ENCODE measurements around the gene CABP1.

Gene CABP1

DNA sequence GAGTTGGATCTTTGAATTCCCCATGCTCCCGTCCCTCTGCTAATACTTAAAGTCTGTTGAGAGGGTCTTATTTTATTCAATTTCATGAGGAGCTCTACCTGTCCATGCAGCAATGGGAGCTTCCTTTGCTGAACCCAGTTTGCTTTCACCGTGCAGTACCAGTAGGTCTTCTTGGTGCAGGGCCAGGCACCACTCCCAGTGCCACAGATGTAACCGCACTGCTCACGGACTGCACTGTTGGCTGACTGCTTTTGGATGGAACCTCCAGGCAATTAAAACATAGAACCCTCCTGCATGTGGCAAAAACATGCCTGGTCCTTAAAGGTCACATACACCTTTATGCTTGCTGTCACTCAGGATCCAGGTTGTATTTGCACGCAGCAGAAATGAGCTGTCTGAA, 9.3 kb upstream of the CABP1 start:
- no peak for DNase-seq (ENCODE audit: low read depth)

- DNase-seq (ENCODE audit: low read depth), result no peak
These were observed 721 bp downstream of the CABP1 start for GRCh38 chr12:120640861-120641833.

GRCh38 chr12:120642121-120642520, 1.7 kb downstream of the CABP1 start:
- no peak for DNase-seq (ENCODE audit: low read depth)

- DNase-seq (ENCODE audit: low read depth), result no peak
These were observed 2.4 kb downstream of the CABP1 start for GRCh38 chr12:120642826-120643225.

DNA sequence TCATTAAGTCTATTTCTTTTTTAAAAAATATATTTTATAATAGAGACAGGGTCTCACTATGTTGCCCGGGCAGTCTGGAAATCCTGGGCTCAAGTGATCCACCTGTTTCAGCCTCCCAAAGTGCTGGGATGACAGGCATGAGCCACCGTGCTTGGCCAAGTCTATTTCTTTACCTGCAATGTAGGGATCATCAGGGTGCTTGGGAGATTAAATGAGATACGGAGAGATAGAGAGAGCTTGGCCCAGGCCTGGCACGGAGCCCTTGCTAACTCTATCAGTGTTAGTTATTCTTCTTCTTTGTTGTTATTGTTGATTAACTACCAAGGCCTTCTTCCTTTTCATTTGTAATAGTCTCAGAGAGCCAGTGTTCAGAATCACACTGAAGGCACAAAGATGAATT, 3.1 kb downstream of the CABP1 start:
- DNase-seq (ENCODE audit: low read depth), result no peak

DNA sequence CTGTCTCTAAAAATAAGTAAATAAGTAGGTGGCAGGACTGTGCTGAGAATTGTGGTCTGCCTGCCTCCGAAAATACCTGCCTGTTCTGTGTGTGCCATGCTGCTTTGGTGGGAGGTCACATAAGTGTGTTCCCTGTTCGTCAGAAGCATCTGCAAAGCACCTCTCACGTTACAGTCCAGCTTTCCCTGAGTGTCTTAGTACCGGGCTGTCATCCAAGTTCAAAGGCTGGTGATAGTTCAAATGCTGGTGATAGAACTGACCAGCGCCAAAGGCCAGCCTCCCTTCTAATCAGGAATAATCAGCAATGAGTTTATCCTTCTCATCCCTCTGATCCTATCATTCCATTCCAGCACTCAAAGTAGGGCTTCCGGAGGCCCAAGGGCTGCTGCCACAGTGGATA, 5.6 kb downstream of the CABP1 start:
- DNase-seq (ENCODE audit: low read depth), result no peak

DNA sequence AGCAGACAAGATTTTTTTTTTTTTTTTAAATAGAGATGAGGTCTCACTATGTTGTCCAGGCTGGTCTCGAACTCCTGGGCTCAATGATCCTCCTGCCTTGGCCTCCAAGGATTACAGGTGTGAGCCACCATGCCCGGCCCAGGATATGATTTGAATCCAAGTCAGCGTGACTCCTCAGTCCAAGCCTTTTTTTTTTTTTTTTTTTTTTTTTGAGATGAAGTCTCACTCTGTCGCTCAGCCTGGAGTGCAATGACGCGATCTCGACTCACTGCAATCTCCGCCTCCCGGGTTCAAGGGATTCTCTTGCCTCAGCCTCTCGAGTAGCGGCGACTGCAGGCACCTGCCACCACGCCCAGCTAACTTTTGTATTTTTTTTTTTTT, 6.9 kb downstream of the CABP1 start:
- no peak for DNase-seq (ENCODE audit: low read depth)

DNA sequence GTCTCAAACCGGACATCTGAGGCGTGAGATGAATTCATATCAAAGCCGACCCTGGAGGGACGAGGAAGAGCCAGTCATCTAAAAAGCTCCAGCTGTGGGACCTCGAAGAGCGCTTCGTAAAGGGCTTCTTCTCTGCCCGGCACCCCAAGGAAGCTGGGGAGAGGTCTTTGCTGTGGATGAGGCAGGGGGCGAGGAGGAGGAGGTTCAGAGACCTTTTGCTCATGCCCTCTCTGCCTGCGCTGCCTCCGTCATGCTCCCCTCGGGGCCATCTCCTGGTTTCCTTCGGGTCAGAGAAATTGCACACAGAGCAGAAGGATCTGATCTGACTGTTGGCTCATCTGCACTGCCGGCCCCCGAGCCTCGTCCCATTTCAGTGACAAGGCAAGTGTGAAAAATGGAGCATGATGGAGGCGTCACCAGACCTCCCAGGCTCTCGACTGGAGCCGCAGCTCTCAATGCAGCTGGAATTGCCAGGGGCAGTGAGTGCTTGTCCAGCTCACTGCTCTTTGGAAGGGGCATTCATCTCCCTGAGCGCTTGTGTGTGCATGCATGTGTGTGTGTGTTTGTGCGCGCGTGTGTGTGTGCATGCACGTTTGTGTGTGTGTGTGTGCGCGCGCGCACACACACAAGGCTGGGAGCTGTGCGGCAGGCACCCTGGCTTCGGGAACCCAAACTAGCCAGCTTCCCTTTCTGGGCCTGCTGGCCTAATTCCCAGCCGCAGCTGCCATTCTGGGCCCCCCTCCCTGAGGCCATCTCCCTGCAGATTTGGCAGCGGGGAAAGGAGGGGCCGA, 9.2 kb downstream of the CABP1 start:
- DNase-seq (ENCODE audit: low read depth), result no peak

DNA sequence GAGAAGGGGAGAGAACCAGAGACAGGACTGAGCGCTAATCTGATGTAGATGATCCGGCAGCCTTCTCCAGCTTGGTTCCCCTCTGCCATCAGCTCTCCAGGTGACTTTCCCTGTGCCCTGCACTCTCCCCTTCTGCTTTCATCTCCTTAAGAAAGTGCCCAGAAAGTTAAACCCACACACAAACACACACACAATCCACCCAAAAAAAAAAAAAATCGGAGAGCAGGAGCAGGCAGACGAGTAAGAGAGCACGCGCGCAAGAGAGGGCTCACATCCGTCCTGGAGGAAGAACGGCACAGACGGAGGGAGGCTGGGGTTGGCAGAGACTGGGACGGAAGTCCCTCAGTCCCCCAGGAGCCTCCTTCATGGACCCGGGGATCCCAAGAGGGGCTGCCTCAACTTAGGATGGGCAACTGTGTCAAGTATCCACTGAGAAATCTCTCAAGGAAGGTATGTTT, 9.8 kb downstream of the CABP1 start:
- DNase-seq (ENCODE audit: low read depth), result no peak

- DNase-seq (ENCODE audit: low read depth), result no peak
These were observed 11.4 kb downstream of the CABP1 start for GRCh38 chr12:120651821-120652220.

DNA sequence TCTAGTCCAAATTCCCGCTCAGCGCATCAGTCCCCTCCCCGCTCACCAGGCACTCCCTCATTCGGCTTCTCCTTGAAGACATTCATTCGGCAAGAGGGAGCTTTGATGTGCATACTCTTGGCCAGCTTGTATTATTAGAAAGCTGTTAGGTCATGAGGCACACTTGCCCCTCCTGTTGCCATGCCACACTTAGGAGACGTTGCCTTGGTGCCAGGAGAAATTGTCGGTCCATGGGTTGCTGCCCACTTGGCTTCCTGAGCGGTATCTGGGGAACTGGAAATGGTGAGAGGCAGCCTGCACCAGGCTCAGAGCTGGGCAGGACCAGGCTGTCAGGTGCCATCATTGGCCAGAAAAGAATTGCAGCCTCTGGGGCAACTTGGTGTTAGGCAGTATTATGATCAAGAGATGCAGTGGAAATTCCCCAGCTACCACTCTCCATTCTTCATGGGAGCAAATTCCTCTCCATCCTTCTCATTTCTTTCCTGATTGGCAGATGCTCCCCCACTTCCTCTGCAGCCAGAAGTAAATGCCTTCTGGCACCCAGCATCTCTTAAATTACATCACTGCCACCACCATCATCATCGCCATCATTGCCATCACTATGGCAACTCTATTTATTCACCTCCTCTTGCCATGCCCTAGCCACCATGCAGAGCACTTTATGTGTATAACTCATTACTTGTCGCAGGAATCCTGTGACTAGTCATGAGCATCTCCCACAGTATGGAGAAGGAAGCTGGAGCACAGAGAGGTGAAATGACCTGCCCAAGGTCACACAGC, 12.4 kb downstream of the CABP1 start:
- no peak for DNase-seq (ENCODE audit: low read depth)

DNA sequence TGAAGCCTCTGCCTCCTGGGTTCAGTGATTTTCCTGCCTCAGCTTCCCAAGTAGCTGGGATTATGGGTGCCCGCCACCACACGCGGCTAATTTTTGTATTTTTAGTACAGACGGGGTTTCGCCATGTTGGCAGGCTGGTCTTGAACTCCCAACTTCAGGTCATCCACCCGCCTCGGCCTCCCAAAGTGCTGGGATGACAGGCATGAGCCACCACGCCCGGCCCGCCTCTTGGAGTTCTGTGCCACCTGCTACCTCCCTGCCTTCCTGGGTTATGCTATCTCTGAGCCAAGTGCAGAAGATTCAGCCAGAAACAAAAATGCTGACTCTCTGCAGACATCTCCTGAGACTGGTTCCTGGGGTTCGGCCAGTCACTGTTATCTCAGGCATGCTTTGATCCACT, 13.2 kb downstream of the CABP1 start:
- DNase-seq (ENCODE audit: low read depth), result no peak

DNA sequence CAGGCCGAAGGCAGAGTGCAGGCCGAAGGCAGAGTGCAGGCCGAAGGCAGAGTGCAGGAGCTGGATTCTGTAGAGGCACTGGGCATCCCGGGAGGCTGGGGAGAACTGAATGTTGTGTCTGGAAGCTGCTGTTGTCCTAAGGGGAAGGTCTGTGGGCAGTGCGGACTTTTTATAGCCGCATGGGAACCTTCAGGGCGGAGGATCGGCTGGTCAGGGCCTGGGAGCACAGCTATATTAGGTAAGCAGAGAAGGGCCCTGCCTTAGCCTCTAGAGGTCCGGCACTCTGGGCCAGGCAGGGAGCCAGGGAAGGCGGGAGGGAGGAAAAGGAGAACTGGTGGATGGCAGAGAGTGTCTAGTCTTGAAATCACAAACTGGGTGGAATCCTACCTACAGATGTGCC, 14.2 kb downstream of the CABP1 start:
- DNase-seq (ENCODE audit: low read depth), result no peak

DNA sequence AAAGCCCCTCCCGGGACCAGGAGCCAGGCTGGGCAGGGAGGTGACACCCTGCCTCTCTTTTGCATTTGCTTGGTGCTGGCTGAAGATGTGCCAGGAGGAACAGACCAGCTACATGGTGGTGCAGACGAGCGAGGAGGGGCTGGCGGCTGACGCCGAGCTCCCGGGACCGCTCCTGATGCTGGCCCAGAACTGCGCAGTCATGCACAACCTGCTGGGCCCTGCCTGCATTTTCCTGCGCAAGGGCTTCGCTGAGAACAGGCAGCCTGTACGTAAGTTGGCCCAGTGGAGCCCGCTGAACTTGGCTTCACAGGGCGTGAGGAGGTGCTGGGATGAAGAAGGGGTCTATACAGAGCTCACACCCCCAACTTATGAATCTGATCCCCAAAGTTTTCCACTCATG, 15.6 kb downstream of the CABP1 start:
- no peak for DNase-seq (ENCODE audit: low read depth)

GRCh38 chr12:120658286-120659150, 18.1 kb downstream of the CABP1 start:
- DNase-seq (ENCODE audit: low read depth), result no peak

DNA sequence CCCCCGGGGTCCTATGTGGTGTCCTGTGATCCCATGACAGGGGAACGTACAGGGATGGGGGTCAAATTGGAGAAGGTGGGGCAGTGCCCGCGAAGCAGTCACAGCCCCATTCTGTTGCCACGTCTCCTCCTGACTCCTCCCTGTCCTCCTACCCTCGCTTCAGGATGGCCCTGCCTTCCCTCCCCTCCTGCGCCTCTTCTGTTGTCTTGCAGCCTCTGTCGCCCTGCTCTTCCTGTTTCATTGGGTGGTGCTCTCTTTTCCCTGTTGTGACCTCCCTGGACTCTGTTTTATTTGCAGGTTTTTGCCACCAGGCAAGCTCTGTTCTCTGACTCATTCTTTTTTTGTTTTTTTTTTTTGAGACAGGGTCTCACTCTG, 18.7 kb downstream of the CABP1 start:
- DNase-seq (ENCODE audit: low read depth), result no peak

- DNase-seq (ENCODE audit: low read depth), result no peak
These were observed 21.0 kb downstream of the CABP1 start for GRCh38 chr12:120661432-120661831.

GRCh38 chr12:120662879-120663278, 22.5 kb downstream of the CABP1 start:
- no peak for DNase-seq (ENCODE audit: low read depth)

DNA sequence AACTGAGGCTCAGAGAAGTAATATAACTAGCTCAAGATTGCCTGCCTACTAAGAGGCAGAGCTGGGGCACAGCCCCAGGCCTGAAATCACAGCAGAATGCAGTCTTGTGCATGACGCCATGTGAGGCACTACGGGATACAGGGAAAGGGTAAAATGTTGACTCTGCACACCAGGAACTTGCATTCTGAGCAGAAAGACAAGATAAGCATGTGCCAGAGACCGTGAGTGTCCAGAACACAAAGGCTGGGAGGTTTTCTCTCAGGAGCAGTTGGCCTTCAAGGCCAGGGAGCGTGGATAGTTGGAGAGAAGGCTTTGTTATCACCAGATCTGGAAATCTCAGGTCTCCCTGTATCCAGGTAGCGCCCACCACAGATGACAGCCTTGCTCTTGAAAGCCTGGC, 23.3 kb downstream of the CABP1 start:
- no peak for DNase-seq (ENCODE audit: low read depth)

DNA sequence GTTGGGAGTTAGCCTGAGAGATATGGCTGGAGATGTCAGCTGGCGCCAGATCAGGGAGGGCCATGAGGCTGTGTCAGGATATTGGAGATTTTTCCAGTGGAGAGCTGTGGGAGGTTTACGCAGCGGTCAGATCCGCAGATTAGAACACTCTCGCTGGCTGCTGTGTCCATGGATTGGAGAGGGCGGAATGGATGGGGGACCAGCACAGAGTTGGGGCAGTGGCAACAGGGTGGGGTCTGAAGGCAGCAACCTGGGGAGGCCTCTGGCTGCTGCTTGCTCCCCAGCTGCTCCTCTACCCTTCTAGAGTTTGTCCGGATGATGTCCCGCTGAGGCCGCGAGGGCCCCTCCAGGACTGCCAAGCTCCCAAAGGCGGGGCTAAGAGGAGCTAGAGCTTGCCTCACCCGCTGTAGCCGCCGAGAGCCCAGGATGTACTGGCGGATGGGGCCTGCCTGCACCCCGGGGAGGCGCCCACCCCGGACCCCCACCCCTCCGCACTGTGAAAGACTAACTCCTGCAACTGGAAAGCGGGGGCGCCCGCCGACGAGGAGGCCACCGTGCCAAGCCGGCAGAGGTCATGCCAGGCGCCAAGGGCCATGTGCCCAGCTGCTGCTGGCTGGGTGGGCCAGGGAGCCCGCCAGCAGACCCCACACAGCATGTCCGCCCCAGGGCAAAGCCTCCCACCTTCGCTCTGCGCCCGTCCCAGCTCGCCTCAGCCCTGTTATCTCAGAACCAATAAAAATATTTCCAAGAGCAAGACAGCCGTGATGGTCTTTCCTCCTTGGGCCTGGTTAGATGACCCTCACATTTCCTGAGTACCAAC, 26.4 kb downstream of the CABP1 start:
- no peak for DNase-seq (ENCODE audit: low read depth)
